NB4 (cell line): ENCODE measurements around the gene TMEM178A.

ENCODE experiments used
- CTCF ChIP-seq: IDR thresholded peaks from one replicate; pipeline ENCODE4 v1.5.1; 2012; ENCODE audit warnings: low read depth, low read length
- MAX ChIP-seq: IDR thresholded peaks from 2 replicates; pipeline ENCODE4 v1.6.1; 2011; ENCODE audit warnings: low read depth, low read length
- MYC ChIP-seq: IDR thresholded peaks from 2 replicates; pipeline ENCODE4 v1.6.1; 2011; ENCODE audit warnings: low read depth, low read length
- POLR2A ChIP-seq: IDR thresholded peaks from 2 replicates; pipeline ENCODE4 v1.6.1; 2011; ENCODE audit warnings: mild to moderate bottlenecking; ENCODE audit not compliant: insufficient read length; ENCODE audit errors: extremely low read depth

GRCh38 chr2:39631718-39632117 is 34.0 kb upstream of the TMEM178A start:
- TF ChIP-seq CTCF: no peak
- TF ChIP-seq POLR2A: no peak
- TF ChIP-seq MAX: no peak
- no peak for TF ChIP-seq MYC
